ENCODE results near the gene ARHGAP32.
"Not testable (repeated sequence)": the region's sequence is repeated elsewhere in the genome, so short reads cannot be mapped to it uniquely, and the experiment has no call there.

Gene ARHGAP32

GRCh38 chr11:128937480-128937879 is 254.6 kb downstream of the ARHGAP32 start:
- in situ Hi-C loops (cut with HindIII; ENCODE audit: low sequenced_read_pairs), result no loop called here

- in situ Hi-C loops (cut with HindIII; ENCODE audit: low sequenced_read_pairs), result no loop called here
These were observed 255.4 kb downstream of the ARHGAP32 start for GRCh38 chr11:128936606-128937251.

GRCh38 chr11:128934926-128935325 is 257.2 kb downstream of the ARHGAP32 start:
- in situ Hi-C loops (cut with HindIII; ENCODE audit: low sequenced_read_pairs), result no loop called here

GRCh38 chr11:128934351-128934750 is 257.8 kb downstream of the ARHGAP32 start:
- in situ Hi-C loops (cut with HindIII; ENCODE audit: low sequenced_read_pairs), result no loop called here

- in situ Hi-C loops (cut with HindIII; ENCODE audit: low sequenced_read_pairs), result no loop called here
These were observed 258.5 kb downstream of the ARHGAP32 start for GRCh38 chr11:128933481-128934178.

- in situ Hi-C loops (cut with HindIII; ENCODE audit: low sequenced_read_pairs), result no loop called here
These were observed 260.5 kb downstream of the ARHGAP32 start for GRCh38 chr11:128931668-128932067.

- in situ Hi-C loops (cut with HindIII; ENCODE audit: low sequenced_read_pairs), result no loop called here
These were observed 261.1 kb downstream of the ARHGAP32 start for GRCh38 chr11:128931066-128931465.

GRCh38 chr11:128929991-128930390 is 262.1 kb downstream of the ARHGAP32 start:
- in situ Hi-C loops (cut with HindIII; ENCODE audit: low sequenced_read_pairs), result no loop called here

GRCh38 chr11:128929468-128929867 is 262.7 kb downstream of the ARHGAP32 start:
- in situ Hi-C loops (cut with HindIII; ENCODE audit: low sequenced_read_pairs), result no loop called here

- in situ Hi-C loops (cut with HindIII; ENCODE audit: low sequenced_read_pairs), result no loop called here
These were observed 263.7 kb downstream of the ARHGAP32 start for GRCh38 chr11:128928400-128928799.

GRCh38 chr11:128927683-128928336 is 264.3 kb downstream of the ARHGAP32 start:
- in situ Hi-C loops (cut with HindIII; ENCODE audit: low sequenced_read_pairs), result no loop called here

GRCh38 chr11:128927108-128927461 is 265.0 kb downstream of the ARHGAP32 start:
- in situ Hi-C loops (cut with HindIII; ENCODE audit: low sequenced_read_pairs), result no loop called here

- in situ Hi-C loops (cut with HindIII; ENCODE audit: low sequenced_read_pairs), result no loop called here
These were observed 265.6 kb downstream of the ARHGAP32 start for GRCh38 chr11:128926437-128927107.

- in situ Hi-C loops (cut with HindIII; ENCODE audit: low sequenced_read_pairs), result no loop called here
These were observed 266.1 kb downstream of the ARHGAP32 start for GRCh38 chr11:128926000-128926399.

GRCh38 chr11:128925250-128925600 is 266.9 kb downstream of the ARHGAP32 start:
- in situ Hi-C loops (cut with HindIII; ENCODE audit: low sequenced_read_pairs), result no loop called here

- in situ Hi-C loops (cut with HindIII; ENCODE audit: low sequenced_read_pairs), result no loop called here
These were observed 267.4 kb downstream of the ARHGAP32 start for GRCh38 chr11:128924510-128925249.

- in situ Hi-C loops (cut with HindIII; ENCODE audit: low sequenced_read_pairs), result no loop called here
These were observed 268.0 kb downstream of the ARHGAP32 start for GRCh38 chr11:128924104-128924503.

- in situ Hi-C loops (cut with HindIII; ENCODE audit: low sequenced_read_pairs), result no loop called here
These were observed 270.3 kb downstream of the ARHGAP32 start for GRCh38 chr11:128921793-128922192.

GRCh38 chr11:128920666-128921065 is 271.5 kb downstream of the ARHGAP32 start:
- in situ Hi-C loops (cut with HindIII; ENCODE audit: low sequenced_read_pairs), result no loop called here

GRCh38 chr11:128919635-128920034 is 272.5 kb downstream of the ARHGAP32 start:
- in situ Hi-C loops (cut with HindIII; ENCODE audit: low sequenced_read_pairs), result not testable (repeated sequence)

GRCh38 chr11:128919216-128919615 is 272.9 kb downstream of the ARHGAP32 start:
- in situ Hi-C loops (cut with HindIII; ENCODE audit: low sequenced_read_pairs), result no loop called here

Data from endothelial cell of hepatic sinusoid (primary cell).